Stomach smooth muscle (tissue), 2 donors: Measurements from ENCODE around the gene GMEB2.
A peak's percentile ranks its signal among the peaks of the same experiment; 100 is the strongest.
"Not testable (repeated sequence)": the region's sequence is repeated elsewhere in the genome, so short reads cannot be mapped to it uniquely, and the experiment has no call there.

Source experiments
- H3K27ac ChIP-seq: one replicate; pipeline ENCODE4 v1.7.0; 2013; ENCODE audit warnings: mild to moderate bottlenecking, low read length, inconsistent platforms
- H3K27me3 ChIP-seq, 2 donors: one replicate each; pipeline ENCODE4 v1.7.0; 2013; ENCODE audit warnings: low read length in 2 of 2; ENCODE audit not compliant: insufficient read depth in 2 of 2, control insufficient read depth in 1 of 2
- H3K36me3 ChIP-seq, 2 donors: one replicate each; pipeline ENCODE4 v1.7.0; 2013; ENCODE audit warnings: low read length in 2 of 2; ENCODE audit not compliant: control insufficient read depth in 2 of 2, insufficient read depth in 2 of 2
- H3K4me1 ChIP-seq: one replicate; pipeline ENCODE4 v1.7.0; 2013; ENCODE audit warnings: low read length; ENCODE audit not compliant: control insufficient read depth, insufficient read depth
- H3K4me3 ChIP-seq, 2 donors: one replicate each; pipeline ENCODE4 v1.7.0; 2013; ENCODE audit warnings: low read length in 2 of 2
- H3K9ac ChIP-seq, 2 donors: one replicate each; pipeline ENCODE4 v1.7.0; 2013; ENCODE audit warnings: low read length in 2 of 2, mild to moderate bottlenecking in 1 of 2
- H3K9me3 ChIP-seq, 2 donors: one replicate each; pipeline ENCODE4 v1.7.0; 2013; ENCODE audit warnings: low read length in 2 of 2; ENCODE audit not compliant: control insufficient read depth in 2 of 2
- donor health status: healthy.
- donor health status: Pancreatic carcinoma.

The GMEB2 gene

GRCh38 chr20:63626424-63627128, at the start of gene GMEB2:
TSS of gene GMEB2 (minus strand) at chr20:63627101. CDS start at chr20:63619397, 7,704 bp downstream.
- peak within 1 kb of the TSS; percentile 87 to 94 for H3K9ac ChIP-seq
- no peaks in the 10 kb centered on the region for H3K9me3 ChIP-seq
- H3K4me1 ChIP-seq: peaks cover 19% of the 10 kb centered on the region
- H3K27me3 ChIP-seq: no peaks in the 10 kb centered on the region
- peak within 1 kb of the TSS; percentile 74 to 93 for H3K4me3 ChIP-seq
- H3K36me3 ChIP-seq: no peaks in the 10 kb centered on the region
- peak within 1 kb of the TSS; percentile 84 for H3K27ac ChIP-seq

DNA sequence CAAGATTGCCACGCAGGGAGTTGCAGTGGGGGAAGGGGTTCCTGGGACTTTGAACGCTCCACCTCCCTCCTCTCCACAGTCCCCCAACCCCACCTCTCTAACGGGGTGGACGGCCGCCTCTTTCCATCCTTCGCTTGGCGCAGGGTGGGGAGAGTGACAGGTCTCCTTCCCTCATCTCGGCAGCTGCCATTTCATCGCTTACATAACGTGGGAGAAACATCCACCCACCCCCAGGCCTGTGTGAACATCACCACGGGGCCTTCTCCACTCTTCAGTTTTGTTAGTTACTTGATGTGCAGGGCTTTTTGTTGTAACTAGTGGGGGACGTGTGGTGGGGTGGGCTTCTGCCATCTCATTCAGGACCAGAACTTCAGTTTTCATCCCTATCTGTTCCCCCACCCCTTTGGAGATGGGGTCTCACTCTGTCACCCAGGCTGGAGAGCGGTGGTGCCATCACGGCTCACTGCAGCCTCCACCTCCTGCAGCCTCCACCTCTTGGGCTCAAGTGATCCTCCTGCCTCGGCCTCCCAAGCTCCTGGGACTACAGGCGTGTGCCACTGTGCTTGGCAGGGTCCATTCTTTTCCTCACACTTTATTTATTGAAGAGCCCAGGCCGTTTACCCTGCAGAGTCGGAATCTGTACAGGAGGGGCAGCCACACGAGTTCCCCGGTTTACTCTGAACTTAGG, 48.9 kb upstream of the GMEB2 start:
- Histone ChIP-seq H3K9ac (no peak overlapping the region), H3K27ac (no peak overlapping the region), H3K36me3 (peaks cover 18 to 31% of the 10 kb centered on the region in 2 donors)

GRCh38 chr20:63673951-63674350, 47.0 kb upstream of the GMEB2 start:
- Histone ChIP-seq H3K9me3 (no peaks in the 10 kb centered on the region), H3K27me3 (no peaks in the 10 kb centered on the region), H3K9ac (no peak overlapping the region), H3K4me3 (no peak overlapping the region), H3K4me1 (no peaks in the 10 kb centered on the region), H3K36me3 (peaks cover 25 to 32% of the 10 kb centered on the region in 2 donors), H3K27ac (no peak overlapping the region)

More for the DNA sequence above, 48.9 kb upstream of the GMEB2 start:
- Histone ChIP-seq H3K4me3 (no peak overlapping the region), H3K27me3 (no peaks in the 10 kb centered on the region), H3K9me3 (no peaks in the 10 kb centered on the region), H3K4me1 (no peaks in the 10 kb centered on the region)

DNA sequence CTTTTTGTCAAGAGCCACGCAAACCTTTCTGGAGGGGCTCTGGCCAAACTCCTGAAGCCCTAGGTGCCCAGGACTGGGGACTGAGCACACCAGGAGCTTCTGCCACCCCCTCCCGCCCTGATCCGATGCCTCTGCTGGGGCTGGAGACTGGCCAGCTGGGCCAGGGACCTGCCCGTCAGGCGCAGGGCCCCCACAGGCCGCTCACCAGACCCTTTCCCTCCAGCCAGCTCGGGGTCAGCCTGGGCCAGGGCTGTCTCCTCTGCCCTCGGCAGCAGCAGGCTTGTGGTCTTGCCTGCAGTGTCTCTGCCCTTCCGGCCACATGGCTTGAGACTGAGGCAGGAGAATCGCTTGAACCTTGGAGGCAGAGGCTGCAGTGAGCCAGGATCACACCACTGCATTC, 45.8 kb upstream of the GMEB2 start:
- no peaks in the 10 kb centered on the region for H3K9me3 ChIP-seq
- no peaks in the 10 kb centered on the region for H3K27me3 ChIP-seq
- H3K27ac ChIP-seq: no peak overlapping the region
- no peaks in the 10 kb centered on the region for H3K4me1 ChIP-seq
- no peak overlapping the region for H3K9ac ChIP-seq
- H3K4me3 ChIP-seq: no peak overlapping the region
- peaks cover 30 to 32% of the 10 kb centered on the region in 2 donors for H3K36me3 ChIP-seq

DNA sequence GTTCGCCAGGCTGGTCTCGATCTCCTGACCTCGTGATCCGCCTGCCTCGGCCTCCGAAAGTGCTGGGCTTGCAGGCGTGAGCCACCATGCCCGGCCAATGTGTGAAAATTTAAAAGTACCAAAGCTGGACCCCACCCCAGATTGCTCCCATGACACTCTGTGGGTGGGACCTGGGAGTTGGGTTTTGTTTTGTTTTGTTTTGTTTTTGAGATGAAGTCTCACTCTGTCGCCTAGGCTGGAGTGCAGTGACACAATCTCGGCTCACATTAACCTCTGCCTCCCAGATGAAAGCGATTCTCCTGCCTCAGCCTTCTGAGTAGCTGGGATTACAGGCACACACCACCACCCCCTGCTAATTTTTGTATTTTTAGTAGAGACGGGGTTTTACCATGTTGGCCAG, 44.8 kb upstream of the GMEB2 start:
- not testable (repeated sequence) for H3K9ac ChIP-seq, H3K4me1 ChIP-seq, H3K4me3 ChIP-seq, H3K27me3 ChIP-seq, H3K27ac ChIP-seq, H3K9me3 ChIP-seq
- H3K36me3 ChIP-seq: peaks cover 35 to 36% of the 10 kb centered on the region in 2 donors

- H3K9me3 ChIP-seq: no peaks in the 10 kb centered on the region
- H3K36me3 ChIP-seq: peaks cover 29 to 32% of the 10 kb centered on the region in 2 donors
- H3K9ac ChIP-seq: no peak overlapping the region
- H3K27me3 ChIP-seq: no peaks in the 10 kb centered on the region
- no peak overlapping the region for H3K4me3 ChIP-seq
- no peak overlapping the region for H3K27ac ChIP-seq
- H3K4me1 ChIP-seq: no peaks in the 10 kb centered on the region
Observed at GRCh38 chr20:63668351-63668750, 41.5 kb upstream of the GMEB2 start.

GRCh38 chr20:63667858-63668257, 41.0 kb upstream of the GMEB2 start:
- H3K27me3 ChIP-seq: no peaks in the 10 kb centered on the region
- peaks cover 32 to 37% of the 10 kb centered on the region in 2 donors for H3K36me3 ChIP-seq

DNA sequence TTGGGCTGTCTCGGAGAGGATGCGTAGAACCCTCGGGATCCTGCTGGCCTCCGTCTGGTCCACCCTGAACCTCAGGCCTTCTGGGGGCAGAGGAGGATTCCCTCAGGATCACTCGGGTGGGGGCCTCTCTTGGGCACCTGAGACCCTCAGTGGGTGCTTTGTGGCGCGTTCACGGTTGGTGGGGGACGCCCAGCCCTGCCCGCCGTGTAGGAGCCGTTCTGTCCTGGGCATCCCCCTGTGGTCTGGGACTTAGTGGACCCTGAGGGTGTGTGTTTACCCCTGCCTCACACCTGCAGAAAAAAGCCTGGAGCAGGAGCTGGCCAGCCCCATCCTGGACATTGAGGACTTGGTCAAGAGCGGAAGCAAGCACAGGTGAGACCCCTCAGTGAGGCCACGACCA, 38.8 kb upstream of the GMEB2 start:
- H3K9ac ChIP-seq: no peak overlapping the region
- H3K27me3 ChIP-seq: no peaks in the 10 kb centered on the region
- H3K27ac ChIP-seq: no peak overlapping the region
- no peaks in the 10 kb centered on the region for H3K9me3 ChIP-seq
- H3K4me1 ChIP-seq: no peaks in the 10 kb centered on the region
- no peak overlapping the region for H3K4me3 ChIP-seq
- peaks cover 41 to 43% of the 10 kb centered on the region in 2 donors for H3K36me3 ChIP-seq

More at GRCh38 chr20:63667858-63668257, 41.0 kb upstream of the GMEB2 start:
- Histone ChIP-seq H3K4me3 (no peak overlapping the region), H3K9me3 (no peaks in the 10 kb centered on the region), H3K4me1 (no peaks in the 10 kb centered on the region), H3K27ac (no peak overlapping the region), H3K9ac (no peak overlapping the region)

DNA sequence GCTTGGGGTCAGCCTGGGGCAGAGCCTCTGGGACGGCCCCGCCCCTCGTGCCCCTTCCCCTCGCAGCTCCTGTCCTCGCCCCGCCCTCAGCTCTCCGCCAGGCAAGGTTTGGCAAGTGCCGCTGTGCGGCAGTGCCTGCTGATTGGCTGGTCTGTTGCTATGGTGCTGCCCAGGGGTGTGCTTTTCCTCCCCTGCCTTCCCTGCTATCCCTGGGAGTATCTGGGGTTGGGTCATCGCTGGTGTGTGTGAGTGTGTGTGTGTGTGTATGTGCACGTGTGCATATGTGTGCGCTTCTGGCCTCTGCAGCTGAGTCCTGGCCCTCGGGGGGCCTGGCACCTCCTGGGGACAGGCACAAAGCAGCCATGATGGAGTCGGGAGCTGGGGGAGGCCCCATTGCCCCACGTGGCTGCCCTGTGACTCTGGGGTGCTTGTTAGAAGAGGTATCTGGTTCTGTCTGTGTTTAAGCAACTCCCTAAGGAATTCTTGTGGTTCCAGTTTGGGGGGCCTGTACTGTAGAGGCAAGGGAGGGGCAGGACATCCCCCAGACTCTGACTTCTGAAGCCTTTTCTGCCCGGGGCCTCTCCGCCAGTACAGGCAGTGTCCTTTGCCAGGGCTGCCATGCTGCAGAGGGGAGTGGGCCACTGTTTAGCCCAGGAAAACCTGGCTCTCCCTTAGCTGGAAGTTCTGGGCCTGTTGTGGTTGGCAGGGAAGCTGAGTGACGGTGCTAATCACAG, 38.1 kb upstream of the GMEB2 start:
- Histone ChIP-seq H3K4me3 (no peak overlapping the region), H3K9me3 (no peaks in the 10 kb centered on the region), H3K36me3 (peaks cover 41% of the 10 kb centered on the region in 2 donors), H3K4me1 (no peaks in the 10 kb centered on the region), H3K27me3 (no peaks in the 10 kb centered on the region), H3K27ac (no peak overlapping the region), H3K9ac (no peak overlapping the region)

- Histone ChIP-seq H3K9me3 (no peaks in the 10 kb centered on the region), H3K27ac (no peak overlapping the region), H3K36me3 (peaks cover 39 to 41% of the 10 kb centered on the region in 2 donors), H3K4me1 (peaks cover 3% of the 10 kb centered on the region), H3K27me3 (no peaks in the 10 kb centered on the region), H3K9ac (no peak overlapping the region), H3K4me3 (no peak overlapping the region)
Observed at GRCh38 chr20:63664143-63664851, 37.4 kb upstream of the GMEB2 start.
